SK-N-SH (cell line): ENCODE results near the gene LIM2. TPM values are rescaled to one million over a fixed set of nuclear protein-coding genes. Genes with fewer than 3 reads are reported as not detected.

Experiments used
- CTCF ChIA-PET: fragments of 300-600, 350-600 bp; formaldehyde crosslinking; extraction: SDS; loops from one replicate; lab custom pipeline; 2021; lab: Yijun Ruan, JAX
- POLR2A ChIA-PET: fragments of 350-600 bp; sonication (Branson Sonifier 250); formaldehyde crosslinking; extraction: SDS; loops from one replicate; lab custom pipeline; 2020; ENCODE audit warnings: antibody characterized with exemption, inconsistent platforms; lab: Yijun Ruan, JAX
- DNase-seq: peaks from one replicate; pipeline ENCODE4 v3.0.0; 2012
- H2AFZ ChIP-seq: fragments of 200-600 bp; sonication (generic); 2 replicates; pipeline ENCODE4 v1.8.1; 2016; ENCODE audit warnings: antibody characterized with exemption, mild to moderate bottlenecking, low read depth
- H3F3A ChIP-seq: fragments of 200-600 bp; sonication (generic); replicated peaks from 2 replicates; pipeline ENCODE3; 2016; ENCODE audit warnings: antibody characterized with exemption, mild to moderate bottlenecking; ENCODE audit not compliant: insufficient read depth
- H3K27ac ChIP-seq, 2 experiments: fragments of 200-500 bp in 1 of 2; fragments of 200-600 bp in 1 of 2; sonication (Bioruptor generic) in 1 of 2; sonication (generic), shearing (Covaris generic) in 1 of 2; 2 replicates each; pipeline versions ENCODE4 v1.5.1 to v1.6.1; 2014 to 2016; ENCODE audit warnings: low read depth in 2 of 2, inconsistent platforms in 1 of 2, low read length in 1 of 2, mild to moderate bottlenecking in 1 of 2, mixed read lengths in 1 of 2
- H3K27me3 ChIP-seq: fragments of 200-600 bp; sonication (generic), shearing (Covaris generic); 2 replicates; pipeline ENCODE4 v1.6.1; 2016; ENCODE audit warnings: mixed run types; ENCODE audit not compliant: insufficient read depth
- H3K36me3 ChIP-seq, 2 experiments: fragments of 200-500 bp in 1 of 2; fragments of 200-600 bp in 1 of 2; sonication (Bioruptor generic) in 1 of 2; sonication (generic) in 1 of 2; replicated peaks in 1 of 2; 2 replicates each; pipeline versions ENCODE3 to v1.5.1; 2014 to 2016; ENCODE audit warnings: low read length in 1 of 2, mild to moderate bottlenecking in 1 of 2; ENCODE audit not compliant: insufficient read depth in 2 of 2, control insufficient read depth in 1 of 2
- H3K4me1 ChIP-seq, 2 experiments: fragments of 200-500 bp in 1 of 2; fragments of 200-600 bp in 1 of 2; sonication (Bioruptor generic) in 1 of 2; sonication (generic), shearing (Covaris generic) in 1 of 2; 2 replicates each; pipeline versions ENCODE4 v1.5.1 to v1.6.1; 2014 to 2016; ENCODE audit warnings: low read depth in 1 of 2, low read length in 1 of 2, mixed run types in 1 of 2; ENCODE audit not compliant: insufficient read depth in 2 of 2, control insufficient read depth in 1 of 2
- H3K4me2 ChIP-seq: fragments of 200-600 bp; sonication (generic), shearing (Covaris generic); 2 replicates; pipeline ENCODE4 v1.6.1; 2017; ENCODE audit warnings: mixed run types
- H3K4me3 ChIP-seq, 2 experiments: fragments of 200-500 bp in 1 of 2; fragments of 200-600 bp in 1 of 2; sonication (Bioruptor generic) in 1 of 2; sonication (generic), shearing (Covaris generic) in 1 of 2; 2 replicates each; pipeline versions ENCODE4 v1.5.1 to v1.8.1; 2014 to 2016; ENCODE audit warnings: low read depth in 2 of 2, inconsistent platforms in 1 of 2, low read length in 1 of 2, mild to moderate bottlenecking in 1 of 2, mixed read lengths in 1 of 2, moderate library complexity in 1 of 2
- H3K79me2 ChIP-seq: fragments of 200-600 bp; sonication (generic); 2 replicates; pipeline ENCODE4 v1.8.1; 2017; ENCODE audit warnings: mild to moderate bottlenecking; ENCODE audit not compliant: insufficient read depth
- H3K9ac ChIP-seq: fragments of 200-600 bp; sonication (generic); 2 replicates; pipeline ENCODE4 v1.6.1; 2017; ENCODE audit warnings: mixed run types
- H3K9me2 ChIP-seq: fragments of 200-600 bp; sonication (generic); 2 replicates; pipeline ENCODE4 v1.6.1; 2017; ENCODE audit warnings: mixed run types
- H3K9me3 ChIP-seq: fragments of 200-600 bp; sonication (generic); 2 replicates; pipeline ENCODE4 v1.6.1; 2017; ENCODE audit warnings: mixed run types, mild to moderate bottlenecking, moderate library complexity
- H4K20me1 ChIP-seq: fragments of 200-600 bp; sonication (generic); 2 replicates; pipeline ENCODE4 v1.6.1; 2017; ENCODE audit warnings: mild to moderate bottlenecking, mixed run types; ENCODE audit not compliant: insufficient read depth
- ELF1 ChIP-seq: IDR thresholded peaks from 2 replicates; pipeline ENCODE4 v1.4.0; 2012
- EZH2phosphoT487 ChIP-seq: fragments of 200-600 bp; sonication (generic); IDR thresholded peaks from 2 replicates; pipeline ENCODE4 v1.6.1; 2017; ENCODE audit warnings: low read depth, mixed run types, mild to moderate bottlenecking, antibody characterized with exemption, moderate library complexity, borderline replicate concordance
- FOSL2 ChIP-seq: IDR thresholded peaks from 2 replicates; pipeline ENCODE4 v1.4.0; 2012; ENCODE audit warnings: low read depth, mild to moderate bottlenecking, moderate library complexity, borderline replicate concordance
- FOXM1 ChIP-seq: IDR thresholded peaks from 2 replicates; pipeline ENCODE4 v1.4.0; 2012; ENCODE audit warnings: low read depth, mild to moderate bottlenecking
- GABPA ChIP-seq: IDR thresholded peaks from 2 replicates; pipeline ENCODE4 v1.4.0; 2012; ENCODE audit warnings: low read depth, mild to moderate bottlenecking
- JUND ChIP-seq: IDR thresholded peaks from 2 replicates; pipeline ENCODE4 v1.4.0; 2012
- MXI1 ChIP-seq: IDR thresholded peaks from 2 replicates; pipeline ENCODE4 v1.6.1; 2012; ENCODE audit warnings: mild to moderate bottlenecking, low read depth, low read length, improper control_type of control experiment
- NFIC ChIP-seq: IDR thresholded peaks from 2 replicates; pipeline ENCODE4 v1.4.0; 2012; ENCODE audit warnings: borderline replicate concordance
- POLR2AphosphoS5 ChIP-seq: IDR thresholded peaks from 2 replicates; pipeline ENCODE4 v1.6.1; 2012; ENCODE audit warnings: low read depth, low read length
- RAD21 ChIP-seq: IDR thresholded peaks from 2 replicates; pipeline ENCODE4 v1.6.1; 2012; ENCODE audit warnings: mild to moderate bottlenecking, low read length
- RXRA ChIP-seq: IDR thresholded peaks from 2 replicates; pipeline ENCODE4 v1.4.0; 2012; ENCODE audit warnings: low read depth, mild to moderate bottlenecking, borderline replicate concordance
- SIN3A ChIP-seq: IDR thresholded peaks from 2 replicates; pipeline ENCODE4 v1.6.1; 2012; ENCODE audit warnings: low read depth, mild to moderate bottlenecking, low read length, moderate library complexity, borderline replicate concordance
- SMC3 ChIP-seq: IDR thresholded peaks from 2 replicates; pipeline ENCODE4 v1.6.1; 2012; ENCODE audit warnings: low read depth, low read length, improper control_type of control experiment
- TCF12 ChIP-seq: IDR thresholded peaks from 2 replicates; pipeline ENCODE4 v1.4.0; 2012
- TEAD4 ChIP-seq: IDR thresholded peaks from 2 replicates; pipeline ENCODE4 v1.4.0; 2012; ENCODE audit warnings: mild to moderate bottlenecking, borderline replicate concordance; ENCODE audit not compliant: insufficient read depth
- YY1 ChIP-seq: IDR thresholded peaks from 2 replicates; pipeline ENCODE4 v1.4.0; 2012; ENCODE audit warnings: low read depth, mild to moderate bottlenecking
- WGBS: methylation state at CpG from one replicate; pipeline ENCODE4 v1.1.6; 2017; ENCODE audit warnings: low lambda C conversion rate; 5-methylcytosine and 5-hydroxymethylcytosine counted together
- polyA plus RNA-seq, 3 experiments: library from polyadenylated mRNA; depleted of rRNA; stranded (reverse); fragments of >200 nt; gene quantifications; 2 replicates each; pipeline ENCODE4 v1.2.3, GENCODE V29; 2012
- TF ChIP-seq, protein P1 (sequence below): fragments of 150-350 bp; IDR thresholded peaks from 2 replicates; pipeline ENCODE4 v1.6.1; 2017; ENCODE audit warnings: antibody characterized with exemption, low read length, low read depth, borderline replicate concordance
- TF ChIP-seq, protein P2 (sequence below): IDR thresholded peaks from 2 replicates; pipeline ENCODE4 v1.4.0; 2012; ENCODE audit warnings: low read depth, borderline replicate concordance
- TF ChIP-seq, protein P3 (sequence below): fragments of 150-350 bp; IDR thresholded peaks from 2 replicates; pipeline ENCODE4 v1.6.1; 2016; ENCODE audit warnings: mild to moderate bottlenecking, low read depth, low read length
- TF ChIP-seq, protein P4 (sequence below): IDR thresholded peaks from 2 replicates; pipeline ENCODE4 v1.6.1; 2012; ENCODE audit warnings: mild to moderate bottlenecking, low read depth, low read length, moderate library complexity

Gene LIM2
- polyA plus RNA-seq, 1 of the 3 experiments (the other 2 are of a cell fraction), result not detected

DNA sequence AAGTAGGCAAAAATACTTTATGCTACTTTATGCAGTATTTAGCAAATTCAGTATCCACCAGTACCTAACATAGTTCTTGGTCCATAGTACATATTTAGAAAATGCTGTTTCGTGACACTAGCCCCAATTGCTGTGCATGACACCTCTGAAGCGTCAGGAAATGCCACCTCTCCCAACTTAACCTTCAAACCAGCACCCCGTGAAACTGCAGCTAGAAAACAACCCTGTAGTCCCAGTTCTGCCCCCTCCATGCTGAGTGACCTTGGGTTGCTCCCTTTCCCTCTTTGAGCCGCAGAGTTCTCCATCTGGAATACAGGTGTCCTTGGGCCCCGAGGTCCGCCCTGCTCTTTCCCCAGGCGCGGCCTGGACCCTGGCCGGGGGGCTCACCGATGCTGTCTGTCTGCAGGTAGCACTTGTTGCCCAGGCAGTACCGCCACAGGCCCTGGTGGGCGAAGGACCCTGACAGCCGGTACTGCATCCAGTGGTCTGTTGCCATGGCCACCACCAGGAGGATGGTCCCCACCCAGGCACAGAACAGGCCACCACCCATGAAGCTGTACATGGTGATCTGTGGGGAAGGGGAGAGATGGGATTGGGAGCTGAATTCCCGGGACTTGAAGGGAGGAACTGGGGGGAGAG lies 773 bp downstream of the LIM2 start:
- ChIA-PET POLR2A (no interaction called here), CTCF (interaction anchor here (1.5 to 2.5 kb wide), 2 partner anchors 11 to 274 kb away, joined by 3 to 10 read pairs; no protein-coding TSS in a partner anchor)
- Histone ChIP-seq H3K79me2 (no peaks in the 10 kb centered on the region), H3K27ac (no peak overlapping the region), H3K9me3 (no peaks in the 10 kb centered on the region), H3K4me1 (no peaks in the 10 kb centered on the region), H3K4me3 (no peak overlapping the region), H2AFZ (no peak overlapping the region), H3K4me2 (no peak overlapping the region), H3F3A (no peaks in the 10 kb centered on the region), H3K9ac (no peak overlapping the region), H3K36me3 (no peaks in the 10 kb centered on the region), H4K20me1 (no peaks in the 10 kb centered on the region), H3K27me3 (no peaks in the 10 kb centered on the region), H3K9me2 (no peaks in the 10 kb centered on the region)
- no peak for DNase-seq
- TF ChIP-seq, protein P1, sequence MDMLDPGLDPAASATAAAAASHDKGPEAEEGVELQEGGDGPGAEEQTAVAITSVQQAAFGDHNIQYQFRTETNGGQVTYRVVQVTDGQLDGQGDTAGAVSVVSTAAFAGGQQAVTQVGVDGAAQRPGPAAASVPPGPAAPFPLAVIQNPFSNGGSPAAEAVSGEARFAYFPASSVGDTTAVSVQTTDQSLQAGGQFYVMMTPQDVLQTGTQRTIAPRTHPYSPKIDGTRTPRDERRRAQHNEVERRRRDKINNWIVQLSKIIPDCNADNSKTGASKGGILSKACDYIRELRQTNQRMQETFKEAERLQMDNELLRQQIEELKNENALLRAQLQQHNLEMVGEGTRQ, result no peak
- no peak for TF ChIP-seq FOXM1
- TF ChIP-seq, protein P2, sequence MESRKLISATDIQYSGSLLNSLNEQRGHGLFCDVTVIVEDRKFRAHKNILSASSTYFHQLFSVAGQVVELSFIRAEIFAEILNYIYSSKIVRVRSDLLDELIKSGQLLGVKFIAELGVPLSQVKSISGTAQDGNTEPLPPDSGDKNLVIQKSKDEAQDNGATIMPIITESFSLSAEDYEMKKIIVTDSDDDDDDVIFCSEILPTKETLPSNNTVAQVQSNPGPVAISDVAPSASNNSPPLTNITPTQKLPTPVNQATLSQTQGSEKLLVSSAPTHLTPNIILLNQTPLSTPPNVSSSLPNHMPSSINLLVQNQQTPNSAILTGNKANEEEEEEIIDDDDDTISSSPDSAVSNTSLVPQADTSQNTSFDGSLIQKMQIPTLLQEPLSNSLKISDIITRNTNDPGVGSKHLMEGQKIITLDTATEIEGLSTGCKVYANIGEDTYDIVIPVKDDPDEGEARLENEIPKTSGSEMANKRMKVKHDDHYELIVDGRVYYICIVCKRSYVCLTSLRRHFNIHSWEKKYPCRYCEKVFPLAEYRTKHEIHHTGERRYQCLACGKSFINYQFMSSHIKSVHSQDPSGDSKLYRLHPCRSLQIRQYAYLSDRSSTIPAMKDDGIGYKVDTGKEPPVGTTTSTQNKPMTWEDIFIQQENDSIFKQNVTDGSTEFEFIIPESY, result no peak
- TF ChIP-seq GABPA, result no peak
- no peak for TF ChIP-seq EZH2phosphoT487
- no peak for TF ChIP-seq FOSL2
- no peak for TF ChIP-seq JUND
- TF ChIP-seq POLR2AphosphoS5, result no peak
- no peak for TF ChIP-seq MXI1
- no peak for TF ChIP-seq TCF12
- no peak for TF ChIP-seq SIN3A
- no peak for TF ChIP-seq RXRA
- 57% methylated on average over 7 of the region's 14 CpGs for WGBS

DNA sequence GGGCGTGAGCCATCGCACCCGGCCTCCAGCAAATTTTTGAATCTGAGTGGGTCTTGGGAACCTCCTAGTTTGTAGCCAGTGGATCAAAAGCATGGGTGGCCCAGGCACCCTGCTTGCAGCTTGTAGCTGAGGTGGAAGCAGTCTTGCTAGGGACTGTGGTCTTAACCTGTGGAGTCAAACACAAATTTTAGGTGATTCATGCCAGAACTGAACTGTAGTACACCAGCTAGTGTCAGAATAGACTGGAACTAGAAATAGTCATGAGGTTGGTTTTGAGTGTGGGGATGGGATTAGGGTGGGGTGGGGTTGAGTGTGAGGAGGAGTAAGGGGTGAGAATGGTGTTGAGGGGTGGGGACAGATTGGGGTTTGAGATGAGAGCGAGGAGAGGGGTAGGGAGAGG lies 5.8 kb downstream of the LIM2 start:
- no peak overlapping the region for H3K9ac ChIP-seq
- no peak overlapping the region for H3K4me3 ChIP-seq
- DNase-seq, result no peak
- H3K27me3 ChIP-seq, result no peaks in the 10 kb centered on the region
- CTCF ChIA-PET, result interaction anchor here (1.2 kb wide), 1 partner anchor 44 kb away, joined by 3 read pairs; no protein-coding TSS in a partner anchor
- no peak overlapping the region for H3K4me2 ChIP-seq
- no peaks in the 10 kb centered on the region for H3K79me2 ChIP-seq
- H3K9me3 ChIP-seq, result no peaks in the 10 kb centered on the region
- POLR2A ChIA-PET, result no interaction called here
- WGBS, result 62% methylated on average over 4 of the region's 4 CpGs
- H3K9me2 ChIP-seq, result no peaks in the 10 kb centered on the region
- no peak overlapping the region for H3K27ac ChIP-seq
- H3K36me3 ChIP-seq, result no peaks in the 10 kb centered on the region
- H3F3A ChIP-seq, result no peaks in the 10 kb centered on the region
- H2AFZ ChIP-seq, result no peak overlapping the region
- no peaks in the 10 kb centered on the region for H4K20me1 ChIP-seq
- H3K4me1 ChIP-seq, result no peaks in the 10 kb centered on the region
- TF ChIP-seq TEAD4 (no peak), SMC3 (no peak), TCF12 (no peak), FOXM1 (no peak), RAD21 (no peak), MXI1 (no peak), NFIC (no peak), ELF1 (no peak), EZH2phosphoT487 (no peak), YY1 (no peak), RXRA (no peak), SIN3A (no peak)
- TF ChIP-seq, protein P3, sequence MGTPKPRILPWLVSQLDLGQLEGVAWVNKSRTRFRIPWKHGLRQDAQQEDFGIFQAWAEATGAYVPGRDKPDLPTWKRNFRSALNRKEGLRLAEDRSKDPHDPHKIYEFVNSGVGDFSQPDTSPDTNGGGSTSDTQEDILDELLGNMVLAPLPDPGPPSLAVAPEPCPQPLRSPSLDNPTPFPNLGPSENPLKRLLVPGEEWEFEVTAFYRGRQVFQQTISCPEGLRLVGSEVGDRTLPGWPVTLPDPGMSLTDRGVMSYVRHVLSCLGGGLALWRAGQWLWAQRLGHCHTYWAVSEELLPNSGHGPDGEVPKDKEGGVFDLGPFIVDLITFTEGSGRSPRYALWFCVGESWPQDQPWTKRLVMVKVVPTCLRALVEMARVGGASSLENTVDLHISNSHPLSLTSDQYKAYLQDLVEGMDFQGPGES, result no peak
- TF ChIP-seq, protein P4, sequence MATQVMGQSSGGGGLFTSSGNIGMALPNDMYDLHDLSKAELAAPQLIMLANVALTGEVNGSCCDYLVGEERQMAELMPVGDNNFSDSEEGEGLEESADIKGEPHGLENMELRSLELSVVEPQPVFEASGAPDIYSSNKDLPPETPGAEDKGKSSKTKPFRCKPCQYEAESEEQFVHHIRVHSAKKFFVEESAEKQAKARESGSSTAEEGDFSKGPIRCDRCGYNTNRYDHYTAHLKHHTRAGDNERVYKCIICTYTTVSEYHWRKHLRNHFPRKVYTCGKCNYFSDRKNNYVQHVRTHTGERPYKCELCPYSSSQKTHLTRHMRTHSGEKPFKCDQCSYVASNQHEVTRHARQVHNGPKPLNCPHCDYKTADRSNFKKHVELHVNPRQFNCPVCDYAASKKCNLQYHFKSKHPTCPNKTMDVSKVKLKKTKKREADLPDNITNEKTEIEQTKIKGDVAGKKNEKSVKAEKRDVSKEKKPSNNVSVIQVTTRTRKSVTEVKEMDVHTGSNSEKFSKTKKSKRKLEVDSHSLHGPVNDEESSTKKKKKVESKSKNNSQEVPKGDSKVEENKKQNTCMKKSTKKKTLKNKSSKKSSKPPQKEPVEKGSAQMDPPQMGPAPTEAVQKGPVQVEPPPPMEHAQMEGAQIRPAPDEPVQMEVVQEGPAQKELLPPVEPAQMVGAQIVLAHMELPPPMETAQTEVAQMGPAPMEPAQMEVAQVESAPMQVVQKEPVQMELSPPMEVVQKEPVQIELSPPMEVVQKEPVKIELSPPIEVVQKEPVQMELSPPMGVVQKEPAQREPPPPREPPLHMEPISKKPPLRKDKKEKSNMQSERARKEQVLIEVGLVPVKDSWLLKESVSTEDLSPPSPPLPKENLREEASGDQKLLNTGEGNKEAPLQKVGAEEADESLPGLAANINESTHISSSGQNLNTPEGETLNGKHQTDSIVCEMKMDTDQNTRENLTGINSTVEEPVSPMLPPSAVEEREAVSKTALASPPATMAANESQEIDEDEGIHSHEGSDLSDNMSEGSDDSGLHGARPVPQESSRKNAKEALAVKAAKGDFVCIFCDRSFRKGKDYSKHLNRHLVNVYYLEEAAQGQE, result no peak
